Neural progenitor cell (in vitro differentiated cells): ENCODE results near the gene DYNLT1.

Source experiments
- CTCF ChIP-seq: fragments of 200-600 bp; sonication (generic); IDR thresholded peaks from 2 replicates; pipeline ENCODE4 v1.5.1; 2017; ENCODE audit warnings: antibody characterized with exemption, mild to moderate bottlenecking
- EZH2 ChIP-seq: fragments of 200-600 bp; sonication (generic); IDR thresholded peaks from 2 replicates; pipeline ENCODE4 v1.6.1; 2017; ENCODE audit warnings: antibody characterized with exemption, mild to moderate bottlenecking, moderate library complexity

GRCh38 chr6:158591810-158592209, 52.7 kb downstream of the DYNLT1 start:
- TF ChIP-seq CTCF (no peak), EZH2 (no peak)
